EH (cell line): ENCODE measurements around the gene STX11.

ENCODE experiments used
- DNase-seq: peaks from one replicate; pipeline ENCODE4 v3.0.0-alpha.2; 2015; ENCODE audit warnings: low read depth

Gene STX11

DNA sequence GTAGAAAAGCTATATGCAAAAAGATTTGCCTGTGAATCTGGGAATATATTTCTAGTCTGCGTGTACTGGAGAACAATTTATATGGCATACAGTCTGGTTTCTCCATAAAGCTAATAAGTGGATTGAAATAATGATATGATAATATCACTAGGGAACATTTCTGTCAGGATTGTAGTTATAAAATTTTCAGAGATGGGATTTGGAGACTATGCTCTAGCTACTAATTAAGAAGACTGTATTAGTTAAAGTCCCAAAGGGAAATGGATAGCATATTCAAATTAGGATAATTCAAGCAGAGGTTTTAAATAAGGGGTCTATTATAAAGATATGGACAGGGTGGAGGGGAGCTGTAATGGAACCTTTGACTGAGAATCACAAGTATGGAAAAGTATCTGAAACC is 7.2 kb upstream of the STX11 start:
- no peak for DNase-seq

GRCh38 chr6:144143878-144144277 is 6.4 kb upstream of the STX11 start:
- DNase-seq, result no peak

DNA sequence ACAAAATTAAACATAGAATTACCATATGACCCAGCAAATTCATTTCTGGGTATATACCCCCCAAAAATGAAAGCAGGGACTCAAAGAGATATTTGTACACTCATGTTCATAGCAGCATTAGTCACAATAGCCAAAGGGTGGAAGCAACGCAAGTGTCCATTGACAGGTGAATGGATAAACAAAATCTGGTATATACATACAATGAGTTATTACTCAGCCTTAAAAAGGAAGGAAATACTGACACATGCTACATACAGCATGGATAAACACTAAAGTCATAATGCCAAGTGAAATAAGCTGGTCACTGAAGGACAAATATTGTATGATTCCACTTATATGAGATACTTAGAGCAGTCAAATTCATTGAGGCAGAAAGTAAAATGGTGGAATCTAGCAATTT is 5.3 kb upstream of the STX11 start:
- no peak for DNase-seq

- DNase-seq, result peak; percentile 42
These were observed 4.8 kb upstream of the STX11 start for GRCh38 chr6:144145541-144145940.

DNA sequence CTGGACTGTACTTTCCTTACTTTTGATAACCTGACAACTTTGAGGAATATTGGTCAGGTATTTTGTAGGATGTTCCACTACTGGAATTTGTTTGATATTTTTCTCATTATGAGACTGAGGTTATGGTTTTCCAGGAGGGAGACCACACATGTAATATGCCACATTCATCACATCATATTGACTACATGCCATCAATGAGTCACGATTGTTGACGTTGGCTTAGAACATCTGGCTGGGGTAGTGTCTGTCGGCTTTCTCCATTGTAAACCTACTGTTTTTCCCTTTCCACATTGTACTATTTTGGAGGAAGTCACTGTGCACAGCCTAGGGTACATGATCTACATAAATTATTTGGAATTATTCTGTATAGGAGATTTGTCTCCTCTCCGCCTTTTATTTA is 1.4 kb upstream of the STX11 start:
- peak; percentile 12 for DNase-seq

GRCh38 chr6:144149558-144149893 is 791 bp upstream of the STX11 start:
- DNase-seq, result no peak

- DNase-seq, result peak; percentile 23
These were observed 667 bp downstream of the STX11 start for GRCh38 chr6:144150710-144151657.

DNA sequence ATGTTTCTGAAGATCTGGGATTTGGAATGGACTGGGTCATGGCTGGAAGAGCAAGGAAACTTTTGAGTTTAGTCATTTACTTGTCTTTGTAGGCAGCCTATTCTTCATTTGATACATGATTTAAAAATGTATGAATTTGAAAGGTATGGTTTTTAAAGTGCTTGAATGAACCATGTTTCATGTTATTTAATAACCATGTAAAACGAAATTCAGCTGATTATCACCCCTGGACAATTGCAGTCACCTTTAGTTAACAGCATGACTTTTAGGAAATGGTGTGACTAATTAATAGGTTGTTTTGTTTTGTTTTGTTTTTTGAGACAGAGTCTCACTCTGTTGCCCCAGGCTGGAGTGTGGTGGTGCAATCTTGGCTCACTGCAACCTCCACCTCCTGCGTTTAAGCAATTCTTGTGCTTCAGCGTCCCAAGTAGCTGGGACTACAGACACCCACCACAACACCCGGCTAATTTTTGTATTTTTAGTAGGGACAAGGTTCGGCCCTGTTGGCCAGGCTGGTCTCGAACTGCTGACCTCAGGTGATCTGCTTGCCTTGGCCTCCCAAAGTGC is 2.1 kb downstream of the STX11 start:
- no peak for DNase-seq

DNA sequence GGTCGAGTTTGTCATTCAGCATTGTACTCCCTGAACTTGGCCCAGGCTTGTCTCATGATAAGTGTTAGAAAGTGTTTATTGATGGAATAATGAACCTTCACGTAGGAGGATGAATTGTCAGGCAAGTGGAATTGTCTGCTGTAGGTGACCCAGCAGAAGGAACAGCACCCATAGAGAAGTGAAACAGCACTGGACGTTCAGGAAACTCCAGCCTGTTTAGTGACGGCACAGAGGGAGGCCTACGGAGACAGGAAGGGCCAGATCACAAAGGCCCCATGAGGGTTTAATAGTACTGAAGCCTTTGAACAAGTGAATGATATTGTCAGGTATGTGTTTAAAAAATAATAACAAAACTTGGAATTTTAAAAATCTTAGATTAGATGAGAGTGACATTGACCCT is 2.9 kb downstream of the STX11 start:
- DNase-seq, result no peak

GRCh38 chr6:144153971-144154370 is 3.7 kb downstream of the STX11 start:
- DNase-seq, result no peak

GRCh38 chr6:144155529-144155928 is 5.2 kb downstream of the STX11 start:
- no peak for DNase-seq

- DNase-seq, result no peak
These were observed 6.0 kb downstream of the STX11 start for GRCh38 chr6:144156338-144156737.

DNA sequence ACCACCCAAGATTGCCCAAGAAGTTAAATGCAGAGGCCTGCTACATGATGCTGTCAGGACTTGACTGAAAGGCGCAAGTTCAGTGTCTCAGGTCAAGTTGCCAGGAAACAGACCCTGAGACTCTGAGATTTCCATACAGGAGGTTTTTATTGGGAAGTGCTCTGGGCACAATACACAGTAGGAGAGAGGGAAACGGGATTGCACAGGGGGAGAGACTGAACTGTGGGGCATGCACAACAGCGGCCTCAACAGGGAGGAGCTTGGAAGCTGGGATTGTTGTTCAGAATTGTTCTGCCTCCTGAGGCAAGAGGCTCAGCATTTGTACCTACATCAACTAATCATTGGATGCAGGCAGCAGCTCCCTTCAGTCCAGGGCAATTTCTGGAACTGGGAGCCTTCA is 6.7 kb downstream of the STX11 start:
- no peak for DNase-seq

DNA sequence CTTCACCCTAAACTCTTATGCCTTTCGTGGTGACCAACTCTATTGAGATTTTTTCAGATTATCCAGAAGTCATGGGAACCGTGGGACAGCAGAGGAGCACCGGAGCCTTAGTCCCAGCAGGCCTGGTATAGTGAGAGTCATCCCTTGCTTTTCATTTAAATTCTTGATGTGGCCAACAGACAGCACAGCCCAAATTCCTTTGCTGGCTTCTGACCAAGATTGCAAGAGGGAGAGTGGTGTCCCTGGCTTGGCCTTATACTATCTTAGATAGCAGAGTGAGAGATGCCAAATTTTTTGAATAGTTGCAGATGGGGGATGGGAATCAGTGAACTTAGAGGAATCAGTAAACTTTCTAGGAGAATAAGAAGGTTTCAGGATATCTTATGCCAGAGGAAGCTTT is 7.8 kb downstream of the STX11 start:
- peak; percentile 98 for DNase-seq

GRCh38 chr6:144159223-144159622 is 8.9 kb downstream of the STX11 start:
- DNase-seq, result no peak

DNA sequence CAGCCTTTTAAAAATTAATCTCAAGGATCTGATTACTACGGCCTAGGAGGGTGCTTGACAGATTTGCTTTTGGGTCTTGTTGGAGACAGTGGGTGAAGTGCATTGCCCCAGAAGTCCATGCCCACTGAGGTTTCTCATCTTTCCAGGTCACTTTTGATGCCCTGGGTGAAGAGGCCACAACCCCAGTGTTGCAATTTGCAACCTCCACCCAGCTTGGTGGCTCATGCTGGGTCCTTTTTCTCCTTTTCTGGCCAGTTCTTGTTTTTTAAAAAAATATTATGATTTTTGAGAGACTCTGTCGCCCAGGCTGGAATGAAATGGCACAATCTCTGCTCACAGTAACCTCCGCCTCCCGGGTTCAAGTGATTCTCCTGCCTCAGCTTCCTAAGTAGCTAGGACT is 9.4 kb downstream of the STX11 start:
- no peak for DNase-seq

DNA sequence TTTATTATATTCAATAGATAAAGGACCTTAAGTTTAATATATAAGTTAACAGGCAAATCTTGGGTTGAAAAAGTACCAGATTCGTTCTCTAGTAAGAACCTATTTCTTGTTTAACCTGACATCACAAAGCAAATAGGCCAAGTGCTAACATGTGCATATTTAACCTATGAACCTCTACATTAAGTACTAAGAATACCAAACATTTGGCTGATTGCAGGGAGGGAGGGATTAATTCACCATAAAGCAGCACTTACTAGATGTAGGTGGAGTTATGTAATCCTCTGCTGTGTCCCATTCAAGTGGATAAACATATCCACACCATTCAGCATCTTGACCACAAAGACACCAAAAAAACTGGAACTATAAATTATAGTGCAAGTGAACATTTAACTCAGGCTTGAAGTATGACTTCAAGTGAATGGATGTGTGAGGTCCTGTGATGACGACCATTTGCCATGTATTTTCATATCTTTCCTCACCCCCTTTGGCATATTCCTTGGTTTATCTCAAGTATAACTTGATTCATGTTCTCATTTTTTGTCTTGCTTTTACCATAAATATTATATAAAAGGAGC is 10.2 kb downstream of the STX11 start:
- DNase-seq, result no peak

GRCh38 chr6:144161975-144162374 is 11.7 kb downstream of the STX11 start:
- no peak for DNase-seq

GRCh38 chr6:144162977-144163376 is 12.7 kb downstream of the STX11 start:
- DNase-seq, result no peak

- no peak for DNase-seq
These were observed 15.5 kb downstream of the STX11 start for GRCh38 chr6:144165784-144166183.

DNA sequence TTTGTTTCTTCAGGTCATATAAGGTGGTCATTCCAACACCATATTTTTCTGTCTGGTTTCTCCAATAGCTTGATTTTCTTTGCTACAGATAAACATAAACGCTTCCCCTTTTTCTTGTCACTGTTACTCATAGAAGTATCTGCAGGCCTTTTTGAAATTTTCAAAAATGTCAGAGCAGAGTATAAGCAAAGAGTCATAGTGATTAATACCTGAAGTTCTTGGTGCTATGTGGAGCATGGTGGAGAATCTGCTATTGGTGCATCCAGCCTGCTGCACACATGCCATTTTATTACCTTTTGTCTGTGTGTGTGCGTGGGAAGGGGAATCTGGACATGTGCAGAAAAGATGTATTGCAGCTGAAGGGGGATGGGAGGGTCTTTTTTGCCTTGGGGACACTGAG is 19.7 kb downstream of the STX11 start:
- DNase-seq, result no peak

- DNase-seq, result no peak
These were observed 21.1 kb downstream of the STX11 start for GRCh38 chr6:144171406-144171805.

DNA sequence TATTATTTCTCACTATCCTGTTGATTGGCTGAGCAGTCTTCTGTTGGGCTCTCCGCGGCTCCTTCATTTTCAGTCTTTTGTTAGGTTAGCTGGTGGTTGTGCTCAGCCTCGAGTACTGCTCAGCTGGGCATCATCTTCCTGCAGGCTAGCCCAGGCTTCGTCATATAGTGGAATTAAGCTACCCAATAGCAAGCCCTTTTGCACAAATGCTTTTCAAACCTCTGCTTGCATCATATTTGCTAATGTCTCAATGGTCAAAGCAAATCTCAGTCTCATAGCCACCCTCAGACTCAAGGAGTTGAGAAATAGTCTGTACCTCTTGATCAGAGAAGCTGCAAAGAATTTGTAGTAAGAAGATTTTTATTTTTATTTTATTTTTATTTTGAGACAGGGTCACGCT is 23.7 kb downstream of the STX11 start:
- no peak for DNase-seq

DNA sequence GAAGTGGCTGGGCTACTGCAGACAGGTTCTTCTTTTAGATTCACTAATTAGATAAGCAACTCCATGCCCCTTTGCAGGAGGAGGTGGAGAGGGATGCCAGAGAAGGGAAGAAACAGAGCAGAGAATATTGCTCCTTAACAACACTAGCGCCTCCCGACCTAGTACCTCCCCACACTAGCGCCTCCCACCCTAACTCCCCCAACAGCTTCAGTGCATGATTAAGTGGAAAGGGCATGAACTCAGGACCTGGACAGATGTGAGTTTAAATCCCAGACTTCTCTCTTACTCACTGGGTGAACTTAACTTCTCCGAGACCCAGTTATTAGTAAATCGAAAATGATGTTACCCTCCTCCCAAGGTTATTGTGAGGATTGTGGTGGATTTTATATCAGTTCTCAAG is 25.7 kb downstream of the STX11 start:
- no peak for DNase-seq
